Suprapubic skin (tissue), 4 donors: ENCODE results near the gene TANGO6. TPM values are rescaled to one million over a fixed set of nuclear protein-coding genes. Genes with fewer than 3 reads are reported as not detected.
A peak's percentile ranks its signal among the peaks of the same experiment; 100 is the strongest.

Experiments
- DNase-seq, 2 donors: peaks; one replicate each; pipeline ENCODE4 v3.0.0-alpha.2; 2019; ENCODE audit warnings: low spot score in 2 of 2
- H3K27ac ChIP-seq: fragments of 200-600 bp; sonication (generic); one replicate; pipeline ENCODE4 v1.5.1; 2019
- H3K27me3 ChIP-seq: fragments of 200-600 bp; sonication (generic); one replicate; pipeline ENCODE4 v1.5.1; 2019
- H3K36me3 ChIP-seq: fragments of 200-600 bp; sonication (generic); one replicate; pipeline ENCODE4 v1.5.1; 2019
- H3K4me1 ChIP-seq: fragments of 200-600 bp; sonication (generic); one replicate; pipeline ENCODE4 v1.5.1; 2019
- H3K4me3 ChIP-seq: fragments of 200-600 bp; sonication (generic); one replicate; pipeline ENCODE4 v1.5.1; 2019; ENCODE audit warnings: mild to moderate bottlenecking
- H3K9me3 ChIP-seq: fragments of 200-600 bp; sonication (generic); one replicate; pipeline ENCODE4 v1.5.1; 2019
- CTCF ChIP-seq, 2 donors: fragments of 200-600 bp in 1 of 2; fragments of 450-650 bp in 1 of 2; sonication (generic) in 1 of 2; IDR thresholded peaks; one replicate each; pipeline ENCODE4 v1.5.1; 2016 to 2019; ENCODE audit warnings: antibody characterized with exemption in 2 of 2, mild to moderate bottlenecking in 1 of 2, moderate library complexity in 1 of 2
- EP300 ChIP-seq: sonication (generic); formaldehyde crosslinking; IDR thresholded peaks from one replicate; pipeline ENCODE4 v1.6.1; 2017; ENCODE audit warnings: antibody characterized with exemption
- POLR2A ChIP-seq, 2 donors: fragments of 450-650 bp; IDR thresholded peaks; one replicate each; pipeline ENCODE4 v1.6.1; 2017; ENCODE audit warnings: antibody characterized with exemption in 2 of 2, mild to moderate bottlenecking in 2 of 2, moderate library complexity in 2 of 2
- POLR2AphosphoS5 ChIP-seq, 3 donors: sonication (generic); formaldehyde crosslinking; IDR thresholded peaks; one replicate each; pipeline ENCODE4 v1.6.1; 2017; ENCODE audit warnings: antibody characterized with exemption in 3 of 3
- WGBS: methylation state at CpG from one replicate; pipeline ENCODE4 v1.1.5; 2018; 5-methylcytosine and 5-hydroxymethylcytosine counted together
- total RNA-seq, 4 donors: library from RNA; depleted of rRNA; stranded (reverse); fragments of >200 nt; gene quantifications; one replicate each; pipeline ENCODE4 v1.1.0, GENCODE V29; 2016

Gene TANGO6
- total RNA-seq, 4 donors from 2014 or later = 10.6 to 14.0 (median 12.0) TPM

GRCh38 chr16:68993456-68993855, 150.1 kb downstream of the TANGO6 start:
- TF ChIP-seq CTCF (IDR thresholded peaks at IDR 0.05) (no peak), POLR2AphosphoS5 (IDR thresholded peaks at IDR 0.05) (no peak), EP300 (no peak), POLR2A (IDR thresholded peaks at IDR 0.05) (no peak)
- Histone ChIP-seq H3K4me1 (no peaks in the 10 kb centered on the region), H3K36me3 (no peaks in the 10 kb centered on the region), H3K4me3 (no peak overlapping the region), H3K27ac (no peak overlapping the region), H3K9me3 (no peaks in the 10 kb centered on the region), H3K27me3 (no peaks in the 10 kb centered on the region)
- DNase-seq = no peak
- WGBS = 96% methylated on average over 3 of the region's 3 CpGs

GRCh38 chr16:68993885-68994284, 150.6 kb downstream of the TANGO6 start:
- H3K27me3 ChIP-seq = no peaks in the 10 kb centered on the region
- no peak for DNase-seq
- H3K4me3 ChIP-seq = no peak overlapping the region
- H3K4me1 ChIP-seq = no peaks in the 10 kb centered on the region
- H3K36me3 ChIP-seq = no peaks in the 10 kb centered on the region
- no peak overlapping the region for H3K27ac ChIP-seq
- no peak for TF ChIP-seq POLR2AphosphoS5 (IDR thresholded peaks at IDR 0.05)
- no peak for TF ChIP-seq CTCF (IDR thresholded peaks at IDR 0.05)
- no peak for TF ChIP-seq EP300
- H3K9me3 ChIP-seq = no peaks in the 10 kb centered on the region
- WGBS = 59% methylated on average over 1 of the region's 1 CpG

- no peak for DNase-seq
- Histone ChIP-seq H3K36me3 (no peaks in the 10 kb centered on the region), H3K27ac (no peak overlapping the region), H3K4me3 (no peak overlapping the region), H3K9me3 (no peaks in the 10 kb centered on the region), H3K4me1 (no peaks in the 10 kb centered on the region), H3K27me3 (no peaks in the 10 kb centered on the region)
- TF ChIP-seq POLR2AphosphoS5 (IDR thresholded peaks at IDR 0.05) (no peak), POLR2A (IDR thresholded peaks at IDR 0.05) (no peak), EP300 (no peak), CTCF (IDR thresholded peaks at IDR 0.05) (no peak)
- 96% methylated on average over 1 of the region's 1 CpG for WGBS
These were observed 151.0 kb downstream of the TANGO6 start for GRCh38 chr16:68994324-68994723.

GRCh38 chr16:68995011-68995504, 151.7 kb downstream of the TANGO6 start:
- DNase-seq = no peak
- Histone ChIP-seq H3K4me3 (no peak overlapping the region), H3K36me3 (no peaks in the 10 kb centered on the region), H3K4me1 (no peaks in the 10 kb centered on the region), H3K9me3 (no peaks in the 10 kb centered on the region), H3K27me3 (no peaks in the 10 kb centered on the region), H3K27ac (no peak overlapping the region)
- TF ChIP-seq CTCF (IDR thresholded peaks at IDR 0.05) (peak in 1 of 2 donors; percentile 25), EP300 (no peak), POLR2AphosphoS5 (IDR thresholded peaks at IDR 0.05) (no peak), POLR2A (IDR thresholded peaks at IDR 0.05) (no peak)

- 100% methylated on average over 1 of the region's 1 CpG for WGBS
- no peaks in the 10 kb centered on the region for H3K9me3 ChIP-seq
- H3K27ac ChIP-seq = no peak overlapping the region
- DNase-seq = no peak
- H3K27me3 ChIP-seq = no peaks in the 10 kb centered on the region
- no peaks in the 10 kb centered on the region for H3K36me3 ChIP-seq
- H3K4me1 ChIP-seq = no peaks in the 10 kb centered on the region
- no peak overlapping the region for H3K4me3 ChIP-seq
- no peak for TF ChIP-seq POLR2AphosphoS5 (IDR thresholded peaks at IDR 0.05)
- no peak for TF ChIP-seq CTCF (IDR thresholded peaks at IDR 0.05)
These were observed 154.2 kb downstream of the TANGO6 start for GRCh38 chr16:68997564-68997963.
